Transverse colon (tissue), 4 donors: ENCODE results near the gene HNF1B.

Experiments used
- CTCF ChIP-seq, 5 experiments: fragments of 200-600 bp in 3 of 5; fragments of 450-650 bp in 2 of 5; sonication (generic) in 3 of 5; IDR thresholded peaks; 1 replicate in 2 of 5; 2 replicates in 3 of 5; pipeline ENCODE4 v1.5.1; 2016 to 2017; ENCODE audit warnings: antibody characterized with exemption in 5 of 5, inconsistent platforms in 3 of 5, mild to moderate bottlenecking in 2 of 5, moderate library complexity in 1 of 5
- EP300 ChIP-seq: sonication (generic); formaldehyde crosslinking; IDR thresholded peaks from one replicate; pipeline ENCODE4 v1.6.1; 2017; ENCODE audit warnings: antibody characterized with exemption, low read depth
- POLR2A ChIP-seq: fragments of 450-650 bp; IDR thresholded peaks from one replicate; pipeline ENCODE4 v1.6.1; 2016; ENCODE audit warnings: antibody characterized with exemption, mild to moderate bottlenecking, moderate library complexity
- POLR2AphosphoS5 ChIP-seq, 3 donors: sonication (generic); formaldehyde crosslinking; IDR thresholded peaks; one replicate each; pipeline ENCODE4 v1.6.1; 2016; ENCODE audit warnings: antibody characterized with exemption in 3 of 3

- TF ChIP-seq CTCF (IDR thresholded peaks at IDR 0.05) (no peak), POLR2AphosphoS5 (IDR thresholded peaks at IDR 0.05) (no peak), POLR2A (no peak), EP300 (no peak)
Measured at GRCh38 chr17:37726891-37727675, 17.8 kb downstream of the HNF1B start.
